Aorta (tissue), 5 donors: ENCODE data around the gene CYSRT1. TPM values are rescaled to one million over a fixed set of nuclear protein-coding genes. Genes with fewer than 3 reads are reported as not detected.

ENCODE experiments used
- ATAC-seq: fragments of 200-7000 bp; cut with Tn5 transposase; one replicate; pipeline ENCODE4 v1.9.1; 2022; ENCODE audit warnings: moderate library complexity; ENCODE audit not compliant: low FRiP score
- DNase-seq, 2 donors: peaks; one replicate each; pipeline ENCODE4 v3.0.0-alpha.2; 2020
- H3K27ac ChIP-seq, 2 donors: one replicate each; pipeline ENCODE4 v1.5.1; 2013; ENCODE audit warnings: low read length in 2 of 2, mild to moderate bottlenecking in 2 of 2, moderate library complexity in 2 of 2, control low read depth in 1 of 2, inconsistent platforms in 1 of 2, low read depth in 1 of 2
- H3K27me3 ChIP-seq, 2 donors: one replicate each; pipeline ENCODE4 v1.6.1; 2013; ENCODE audit warnings: control low read depth in 1 of 2, low read length in 1 of 2, mild to moderate bottlenecking in 1 of 2, moderate library complexity in 1 of 2; ENCODE audit not compliant: insufficient read depth in 2 of 2, control insufficient read depth in 1 of 2
- H3K36me3 ChIP-seq, 2 donors: one replicate each; pipeline ENCODE4 v1.6.1; 2013; ENCODE audit warnings: control low read depth in 1 of 2, low read length in 1 of 2, mild to moderate bottlenecking in 1 of 2; ENCODE audit not compliant: insufficient read depth in 2 of 2, control insufficient read depth in 1 of 2
- H3K4me1 ChIP-seq, 2 donors: one replicate each; pipeline ENCODE4 v1.6.1; 2013; ENCODE audit warnings: low read length in 2 of 2, control low read depth in 1 of 2, mild to moderate bottlenecking in 1 of 2, moderate library complexity in 1 of 2; ENCODE audit not compliant: insufficient read depth in 2 of 2, control insufficient read depth in 1 of 2
- H3K4me3 ChIP-seq, 2 donors: one replicate each; pipeline ENCODE4 v1.5.1; 2013; ENCODE audit warnings: low read length in 2 of 2, control low read depth in 1 of 2, mild to moderate bottlenecking in 1 of 2
- H3K9me3 ChIP-seq: one replicate; pipeline ENCODE4 v1.6.1; 2013; ENCODE audit warnings: mild to moderate bottlenecking, low read length; ENCODE audit not compliant: control insufficient read depth
- WGBS, 2 donors: extraction: QIAGEN DNeasy Blood & Tissue Kit; methylation state at CpG; one replicate each; pipeline ENCODE4 v1.1.7; 2013; 5-methylcytosine and 5-hydroxymethylcytosine counted together
- intact Hi-C, 2 donors: fragments of 100-400 bp; cut with DNase I; formaldehyde crosslinking; loops; one replicate each; pipeline versions ENCODE4 v1.14.2 to v1.15.0; 2022
- polyA plus RNA-seq, 2 donors: library from polyadenylated mRNA; stranded (reverse); fragments of 200-250 nt; gene quantifications; one replicate each; pipeline ENCODE4 v1.2.3, GENCODE V29; 2013
- total RNA-seq, 2 donors: library from RNA; stranded (reverse); fragmentation: NEBNext Ultra II Directional; extraction: Animal tissue kit (Norgen Biotek cat#: 25700); gene quantifications; one replicate each; pipeline ENCODE4 v1.2.1, GENCODE V29; 2021
- donor health status: healthy with polysubstance abuse.
- donor health status: Bipolar disorder and iron deficiency.
- donor health status: DM: no; HTN: no; CAD: no.
- donor health status: DM: no; HTN: no; CAD: no.
- donor health status: DM: yes; HTN: yes; CAD: no.

The CYSRT1 gene
- total and polyA plus RNA-seq, 4 donors: 1.1 TPM; not detected in 3

GRCh38 chr9:137268538-137269201 is 43.7 kb downstream of the CYSRT1 start:
- intact Hi-C loops: no loop called here
- H3K4me1 ChIP-seq: peaks cover 2 to 4% of the 10 kb centered on the region in 2 donors
- WGBS, 2 donors: 74 to 75% methylated on average over 19 of the region's 19 CpGs
- DNase-seq: no peak
- no peak overlapping the region for H3K4me3 ChIP-seq
- ATAC-seq: no peak
- H3K9me3 ChIP-seq: no peaks in the 10 kb centered on the region
- peaks cover 0 to 2% of the 10 kb centered on the region in 2 donors for H3K36me3 ChIP-seq
- peak overlapping the region; percentile 46 to 68 for H3K27ac ChIP-seq
- H3K27me3 ChIP-seq: no peaks in the 10 kb centered on the region

DNA sequence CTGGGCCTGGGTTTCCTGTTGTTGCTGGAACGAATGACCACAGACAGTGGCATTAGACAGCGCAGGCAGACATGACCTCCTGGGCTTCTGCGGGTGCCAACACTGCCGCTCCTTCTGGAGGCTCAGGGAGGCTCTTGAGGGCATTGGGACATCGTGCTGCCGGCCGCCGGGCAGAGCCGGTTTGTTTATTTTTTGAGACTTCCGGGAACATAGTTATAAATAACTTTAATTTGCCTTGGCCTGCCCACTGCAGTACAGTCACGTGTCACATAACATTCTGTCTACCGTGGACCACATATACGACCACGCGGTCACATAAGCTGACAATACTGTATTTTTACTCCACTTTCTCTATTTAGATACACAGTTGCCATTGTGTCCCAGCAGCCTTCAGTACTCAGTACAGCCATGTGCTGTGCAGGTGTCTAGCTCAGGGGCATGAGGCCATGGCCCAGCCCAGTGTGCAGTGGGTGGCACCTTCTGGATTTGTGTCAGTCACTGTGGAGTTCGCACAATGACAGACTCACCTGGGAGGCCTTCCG is 44.3 kb downstream of the CYSRT1 start:
- Histone ChIP-seq H3K27ac (peak overlapping the region; percentile 46 to 68), H3K9me3 (no peaks in the 10 kb centered on the region), H3K4me1 (peaks cover 2 to 4% of the 10 kb centered on the region in 2 donors), H3K36me3 (peaks cover 0 to 2% of the 10 kb centered on the region in 2 donors), H3K27me3 (no peaks in the 10 kb centered on the region), H3K4me3 (no peak overlapping the region)
- ATAC-seq (peak; percentile 70), DNase-seq (peak; percentile 67 to 85)
- intact Hi-C loops: no loop called here
- 11 to 13% methylated on average over 17 of the region's 17 CpGs for WGBS, 2 donors

DNA sequence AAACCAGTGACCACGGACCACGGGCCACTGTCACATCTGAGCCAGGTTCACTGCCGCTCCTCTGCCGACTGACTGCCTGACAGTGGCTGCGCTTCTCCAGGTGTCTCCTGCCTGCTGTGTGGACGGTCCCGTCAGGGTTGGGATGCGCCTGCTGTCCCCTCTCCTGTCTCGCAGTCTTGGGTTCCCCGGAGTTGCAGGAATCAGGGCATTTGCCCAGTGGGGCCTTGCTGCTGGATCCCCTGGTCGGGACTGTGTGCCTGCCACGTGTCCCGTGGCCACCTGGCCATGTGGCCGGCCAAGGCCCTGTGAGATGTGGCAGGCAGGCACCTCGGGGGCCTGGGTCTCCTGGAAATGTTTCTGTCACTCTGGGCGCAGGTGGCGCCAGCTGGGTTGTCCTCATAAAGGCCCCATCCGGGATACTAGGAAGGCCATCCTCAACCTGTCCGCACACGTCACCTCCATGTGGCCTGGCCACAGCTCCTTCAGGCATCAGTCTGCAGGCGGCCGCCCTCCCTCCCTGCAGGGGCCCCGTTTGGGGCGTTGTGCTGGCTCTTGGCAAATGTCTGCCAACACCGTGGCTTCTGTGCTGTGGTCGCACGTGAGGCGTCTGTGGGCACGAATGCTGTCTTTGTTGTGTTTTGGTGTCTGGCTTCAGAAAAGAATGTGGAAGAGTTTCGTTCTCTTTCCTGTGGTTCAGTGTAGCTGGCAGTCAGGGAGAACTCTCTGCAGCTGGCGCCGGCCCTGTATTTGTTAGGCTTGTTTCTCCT is 46.1 kb downstream of the CYSRT1 start:
- H3K27ac ChIP-seq: peak overlapping the region in 1 of 2 donors; percentile 13
- no peaks in the 10 kb centered on the region for H3K9me3 ChIP-seq
- no peak for ATAC-seq
- WGBS, 2 donors: 61% methylated on average over 32 of the region's 32 CpGs
- peak in 1 of 2 donors; percentile 76 for DNase-seq
- peaks cover 2 to 4% of the 10 kb centered on the region in 2 donors for H3K4me1 ChIP-seq
- H3K36me3 ChIP-seq: no peaks in the 10 kb centered on the region
- intact Hi-C loops: no loop called here
- no peak overlapping the region for H3K4me3 ChIP-seq
- no peaks in the 10 kb centered on the region for H3K27me3 ChIP-seq

DNA sequence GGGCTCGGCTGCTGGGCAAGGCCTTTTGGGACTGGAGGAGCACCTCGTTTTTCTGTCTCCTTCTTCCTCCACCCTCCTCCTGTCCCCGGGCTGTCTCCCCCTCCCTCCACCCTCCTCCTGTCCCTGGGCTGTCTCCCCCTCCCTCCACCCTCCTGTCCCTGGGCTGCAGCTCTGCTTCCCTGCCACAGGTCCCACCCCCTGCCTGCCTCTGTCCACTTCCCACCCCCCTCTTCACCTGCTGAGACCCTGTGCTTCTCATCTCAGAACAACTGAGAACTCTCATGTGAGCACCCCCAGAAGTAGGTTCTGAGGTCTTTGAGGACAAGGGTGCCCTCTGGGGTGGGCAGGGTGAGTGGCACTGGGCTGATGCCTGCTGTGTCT is 46.7 kb downstream of the CYSRT1 start:
- Histone ChIP-seq H3K27me3 (no peaks in the 10 kb centered on the region), H3K36me3 (no peaks in the 10 kb centered on the region), H3K27ac (no peak overlapping the region), H3K4me1 (peaks cover 2 to 4% of the 10 kb centered on the region in 2 donors), H3K9me3 (no peaks in the 10 kb centered on the region), H3K4me3 (no peak overlapping the region)
- WGBS, 2 donors: 8 to 12% methylated on average over 3 of the region's 3 CpGs
- ATAC-seq (no peak), DNase-seq (no peak)
- intact Hi-C loops: no loop called here

- Histone ChIP-seq H3K27ac (no peak overlapping the region), H3K4me3 (no peak overlapping the region), H3K36me3 (no peaks in the 10 kb centered on the region), H3K9me3 (no peaks in the 10 kb centered on the region), H3K4me1 (peaks cover 2 to 4% of the 10 kb centered on the region in 2 donors), H3K27me3 (no peaks in the 10 kb centered on the region)
- intact Hi-C loops: no loop called here
- ATAC-seq: no peak
- DNase-seq: no peak
- 91 to 92% methylated on average over 38 to 39 of the region's 39 CpGs for WGBS, 2 donors
Observed at GRCh38 chr9:137272241-137273094, 47.5 kb downstream of the CYSRT1 start.

GRCh38 chr9:137273095-137273490 is 48.1 kb downstream of the CYSRT1 start:
- Histone ChIP-seq H3K4me1 (peaks cover 2 to 4% of the 10 kb centered on the region in 2 donors), H3K27ac (no peak overlapping the region), H3K9me3 (no peaks in the 10 kb centered on the region), H3K4me3 (no peak overlapping the region), H3K27me3 (no peaks in the 10 kb centered on the region), H3K36me3 (no peaks in the 10 kb centered on the region)
- DNase-seq: no peak
- ATAC-seq: no peak
- WGBS, 2 donors: 79 to 85% methylated on average over 13 of the region's 13 CpGs
- intact Hi-C loops: no loop called here

DNA sequence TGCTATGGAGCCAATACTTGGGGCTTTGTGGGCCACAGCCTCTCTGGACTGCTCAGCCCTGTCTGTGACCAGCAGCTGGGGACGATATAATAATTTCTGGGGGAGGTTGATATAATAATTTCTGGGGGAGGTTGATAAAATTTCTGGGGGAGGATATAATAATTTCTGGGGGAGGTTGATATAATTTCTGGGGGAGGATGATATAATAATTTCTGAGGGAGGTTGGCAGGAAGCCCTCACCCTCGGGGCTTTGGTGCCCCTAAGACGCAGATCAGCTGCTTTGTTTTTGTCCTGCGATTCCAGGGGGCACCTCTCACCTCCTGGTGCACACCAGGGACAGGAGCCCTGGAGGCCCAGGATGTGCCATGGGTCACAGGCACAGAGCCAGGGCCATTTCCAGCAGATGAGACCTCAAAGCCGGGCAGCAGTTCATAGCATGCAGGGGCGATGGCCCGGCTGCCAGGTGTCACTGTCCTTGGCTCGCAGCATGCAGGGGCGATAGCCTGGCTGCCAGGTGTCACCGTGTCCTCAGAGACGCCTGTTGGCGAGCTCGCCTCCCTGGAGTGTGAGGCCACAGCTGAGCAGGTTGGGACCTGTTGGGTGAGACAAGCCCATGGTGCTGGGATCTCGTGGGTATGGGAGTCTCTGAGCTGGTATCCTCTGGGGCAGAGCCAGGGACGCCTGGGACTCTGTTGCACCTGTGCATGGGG is 48.8 kb downstream of the CYSRT1 start:
- intact Hi-C loops: no loop called here
- DNase-seq (no peak), ATAC-seq (no peak)
- peaks cover 2 to 3% of the 10 kb centered on the region in 2 donors for H3K4me1 ChIP-seq
- H3K4me3 ChIP-seq: no peak overlapping the region
- H3K27ac ChIP-seq: no peak overlapping the region
- H3K36me3 ChIP-seq: no peaks in the 10 kb centered on the region
- WGBS, 2 donors: 82 to 86% methylated on average over 15 of the region's 15 CpGs
- no peaks in the 10 kb centered on the region for H3K27me3 ChIP-seq
- no peaks in the 10 kb centered on the region for H3K9me3 ChIP-seq

GRCh38 chr9:137275203-137275587 is 50.2 kb downstream of the CYSRT1 start:
- Histone ChIP-seq H3K27ac (no peak overlapping the region), H3K4me1 (no peaks in the 10 kb centered on the region), H3K9me3 (no peaks in the 10 kb centered on the region), H3K27me3 (no peaks in the 10 kb centered on the region), H3K4me3 (no peak overlapping the region), H3K36me3 (peaks cover 0 to 3% of the 10 kb centered on the region in 2 donors)
- no peak for DNase-seq
- ATAC-seq: no peak
- intact Hi-C loops: no loop called here
- 88 to 91% methylated on average over 10 of the region's 10 CpGs for WGBS, 2 donors
